HL-60 (cell line): ENCODE results near the gene SLC4A3.

ENCODE experiments used
- DNase-seq, 2 experiments: peaks; one replicate each; pipeline ENCODE4 v3.0.0-alpha.2; 2010 to 2020; ENCODE audit warnings: low read depth in 1 of 2, low spot score in 1 of 2
- H3K27ac ChIP-seq: fragments of 250-450 bp; sonication (Bioruptor Pico); replicated peaks from 2 replicates; pipeline ENCODE4 v1.5.1; 2020; ENCODE audit warnings: mild to moderate bottlenecking, moderate library complexity
- H3K27me3 ChIP-seq: fragments of 250-450 bp; sonication (Bioruptor Pico); 2 replicates; pipeline ENCODE4 v1.5.1; 2021; ENCODE audit warnings: mild to moderate bottlenecking, moderate library complexity; ENCODE audit not compliant: insufficient read depth, poor library complexity, severe bottlenecking
- H3K4me3 ChIP-seq: replicated peaks from 2 replicates; pipeline ENCODE4 v1.5.1; 2011; ENCODE audit warnings: mild to moderate bottlenecking, control low read depth, low read length; ENCODE audit not compliant: insufficient read depth
- CTCF ChIP-seq: IDR thresholded peaks from one replicate; pipeline ENCODE4 v1.5.1; 2011; ENCODE audit warnings: low read length, control low read depth, inconsistent platforms; ENCODE audit not compliant: insufficient read depth
- GABPA ChIP-seq: IDR thresholded peaks from 2 replicates; pipeline ENCODE4 v1.6.1; 2012; ENCODE audit warnings: low read depth
- POLR2AphosphoS5 ChIP-seq: IDR thresholded peaks from 2 replicates; pipeline ENCODE4 v1.6.1; 2012; ENCODE audit warnings: low read depth
- REST ChIP-seq: IDR thresholded peaks from 2 replicates; pipeline ENCODE4 v1.6.1; 2012; ENCODE audit warnings: low read depth; ENCODE audit not compliant: insufficient replicate concordance
- SPI1 ChIP-seq: IDR thresholded peaks from 2 replicates; pipeline ENCODE4 v1.6.1; 2012; ENCODE audit warnings: low read depth, mild to moderate bottlenecking, borderline replicate concordance

The SLC4A3 gene

GRCh38 chr2:219658874-219659273, 31.4 kb downstream of the SLC4A3 start:
- Histone ChIP-seq H3K4me3 (no peak overlapping the region), H3K27me3 (peaks cover 12% of the 10 kb centered on the region), H3K27ac (no peak overlapping the region)
- DNase-seq: no peak
- no peak for TF ChIP-seq GABPA
- no peak for TF ChIP-seq SPI1
- TF ChIP-seq POLR2AphosphoS5: no peak
- no peak for TF ChIP-seq CTCF
- no peak for TF ChIP-seq REST

- DNase-seq: no peak
- Histone ChIP-seq H3K27me3 (peaks cover 12% of the 10 kb centered on the region), H3K4me3 (no peak overlapping the region), H3K27ac (no peak overlapping the region)
- TF ChIP-seq POLR2AphosphoS5: no peak
Observed at GRCh38 chr2:219661197-219661954, 33.9 kb downstream of the SLC4A3 start.

GRCh38 chr2:219661955-219662395, 34.5 kb downstream of the SLC4A3 start:
- TF ChIP-seq SPI1 (no peak), POLR2AphosphoS5 (no peak), REST (no peak), GABPA (no peak), CTCF (no peak)
- H3K27ac ChIP-seq: no peak overlapping the region
- no peak for DNase-seq
- H3K4me3 ChIP-seq: no peak overlapping the region
- peaks cover 10% of the 10 kb centered on the region for H3K27me3 ChIP-seq

- H3K27ac ChIP-seq: no peak overlapping the region
- peaks cover 7% of the 10 kb centered on the region for H3K27me3 ChIP-seq
- H3K4me3 ChIP-seq: no peak overlapping the region
- no peak for TF ChIP-seq POLR2AphosphoS5
- no peak for TF ChIP-seq SPI1
- TF ChIP-seq REST: no peak
- TF ChIP-seq CTCF: no peak
- TF ChIP-seq GABPA: no peak
- DNase-seq: no peak
Observed at GRCh38 chr2:219662566-219662965, 35.1 kb downstream of the SLC4A3 start.
